ENCODE measurements around the gene CLIP4. TPM values are rescaled to one million over a fixed set of nuclear protein-coding genes. Genes with fewer than 3 reads are reported as not detected.

The CLIP4 gene
- polyA plus RNA-seq, 1 of the 3 experiments (the other 2 are of a cell fraction), result 12.7 TPM

GRCh38 chr2:29079887-29080286 is 35.3 kb upstream of the CLIP4 start:
- POLR2A ChIA-PET, result no interaction called here
- no peak overlapping the region for H3K9ac ChIP-seq
- no peaks in the 10 kb centered on the region for H3K9me2 ChIP-seq
- H3K79me2 ChIP-seq (ENCODE audit: insufficient read depth), result no peaks in the 10 kb centered on the region
- H4K20me1 ChIP-seq (ENCODE audit: insufficient read depth), result no peaks in the 10 kb centered on the region
- H2AFZ ChIP-seq (ENCODE audit: low read depth), result no peak overlapping the region
- TF ChIP-seq PBX3 (IDR thresholded peaks at IDR 0.05), result no peak
- TF ChIP-seq USF2 (IDR thresholded peaks at IDR 0.05; ENCODE audit: borderline replicate concordance, low read depth, low read length), result no peak
- TF ChIP-seq TAF1 (IDR thresholded peaks at IDR 0.05; ENCODE audit: borderline replicate concordance, low read depth, low read length), result no peak
- no peak for TF ChIP-seq GABPA (IDR thresholded peaks at IDR 0.05; ENCODE audit: low read depth)
- TF ChIP-seq FOSL2 (IDR thresholded peaks at IDR 0.05; ENCODE audit: borderline replicate concordance, low read depth), result no peak
- TF ChIP-seq SMC3 (IDR thresholded peaks at IDR 0.05; ENCODE audit: low read depth, low read length), result no peak
- no peak for TF ChIP-seq ELF1 (IDR thresholded peaks at IDR 0.05)
- TF ChIP-seq TEAD4 (IDR thresholded peaks at IDR 0.05; ENCODE audit: borderline replicate concordance, insufficient read depth), result no peak
- H3F3A ChIP-seq (replicated peaks; ENCODE audit: insufficient read depth), result no peaks in the 10 kb centered on the region
- peaks cover 0 to 9% of the 10 kb centered on the region in 2 experiments; a peak in 2 of 4 replicates for H3K4me1 ChIP-seq (ENCODE audit: control insufficient read depth in 1 of 2, insufficient read depth in 2 of 2, low read depth in 1 of 2, low read length in 1 of 2)
- H3K4me3 ChIP-seq (ENCODE audit: low read depth in 2 of 2, low read length in 1 of 2), result no peak overlapping the region
- no peaks in the 10 kb centered on the region for H3K36me3 ChIP-seq (replicated peaks in 1 of 2; ENCODE audit: control insufficient read depth in 1 of 2, insufficient read depth in 2 of 2, low read length in 1 of 2)
- 75% methylated on average over 7 of the region's 7 CpGs for WGBS (ENCODE audit: low lambda C conversion rate)
- H3K27me3 ChIP-seq (ENCODE audit: insufficient read depth), result no peaks in the 10 kb centered on the region
- H3K27ac ChIP-seq (ENCODE audit: low read depth in 2 of 2, low read length in 1 of 2), result no peak overlapping the region
- no peaks in the 10 kb centered on the region for H3K9me3 ChIP-seq
- CTCF ChIA-PET, result interaction anchor here (1.1 kb wide), 1 partner anchor 55 kb away, joined by 3 read pairs; no protein-coding TSS in a partner anchor
- no peak for DNase-seq
- H3K4me2 ChIP-seq, result no peak overlapping the region

- H3K79me2 ChIP-seq (ENCODE audit: insufficient read depth), result no peaks in the 10 kb centered on the region
- CTCF ChIA-PET, result interaction anchor here (1.2 kb wide), 2 partner anchors 15 to 39 kb away, joined by 3 read pairs; no protein-coding TSS in a partner anchor
Measured at GRCh38 chr2:29080886-29081743, 34.1 kb upstream of the CLIP4 start.

More at GRCh38 chr2:29080886-29081743, 34.1 kb upstream of the CLIP4 start:
- Histone ChIP-seq H3K27ac (ENCODE audit: low read depth in 2 of 2, low read length in 1 of 2) (no peak overlapping the region), H3K4me1 (ENCODE audit: control insufficient read depth in 1 of 2, insufficient read depth in 2 of 2, low read depth in 1 of 2, low read length in 1 of 2) (peaks cover 0 to 5% of the 10 kb centered on the region in 2 experiments; a peak in 2 of 4 replicates), H2AFZ (ENCODE audit: low read depth) (no peak overlapping the region), H3K36me3 (replicated peaks in 1 of 2; ENCODE audit: control insufficient read depth in 1 of 2, insufficient read depth in 2 of 2, low read length in 1 of 2) (no peaks in the 10 kb centered on the region), H3F3A (replicated peaks; ENCODE audit: insufficient read depth) (no peaks in the 10 kb centered on the region), H3K4me2 (no peak overlapping the region), H4K20me1 (ENCODE audit: insufficient read depth) (no peaks in the 10 kb centered on the region), H3K9me3 (no peaks in the 10 kb centered on the region), H3K9ac (no peak overlapping the region), H3K27me3 (ENCODE audit: insufficient read depth) (no peaks in the 10 kb centered on the region), H3K9me2 (no peaks in the 10 kb centered on the region), H3K4me3 (ENCODE audit: low read depth in 2 of 2, low read length in 1 of 2) (no peak overlapping the region)
- DNase-seq, result no peak
- POLR2A ChIA-PET, result no interaction called here
- TF ChIP-seq POLR2AphosphoS5 (IDR thresholded peaks at IDR 0.05; ENCODE audit: low read depth, low read length) (no peak), RAD21 (IDR thresholded peaks at IDR 0.05; ENCODE audit: low read length) (no peak), FOXM1 (IDR thresholded peaks at IDR 0.05; ENCODE audit: low read depth) (no peak)
- 64% methylated on average over 10 of the region's 12 CpGs for WGBS (ENCODE audit: low lambda C conversion rate)

All from SK-N-SH (cell line).